Esophagus muscularis mucosa (tissue), 4 donors: Measurements from ENCODE around the gene ZNF445. TPM values are rescaled to one million over a fixed set of nuclear protein-coding genes. Genes with fewer than 3 reads are reported as not detected.
"Not testable (repeated sequence)": the region's sequence is repeated elsewhere in the genome, so short reads cannot be mapped to it uniquely, and the experiment has no call there.

Experiments
- DNase-seq: peaks from one replicate; pipeline ENCODE4 v3.0.0-alpha.2; 2017; ENCODE audit errors: extremely low spot score
- H3K27ac ChIP-seq, 4 donors: fragments of 200-600 bp; sonication (generic); replicated peaks in 1 of 4; 1 replicate in 3 of 4; 2 replicates in 1 of 4; pipeline ENCODE4 v1.5.1; 2016 to 2019; ENCODE audit warnings: mild to moderate bottlenecking in 1 of 4
- H3K27me3 ChIP-seq, 4 donors: fragments of 200-600 bp; sonication (generic); one replicate each; pipeline versions ENCODE4 v1.5.1 to v1.6.0; 2016 to 2019
- H3K36me3 ChIP-seq, 4 donors: fragments of 200-600 bp; sonication (generic); one replicate each; pipeline ENCODE4 v1.5.1; 2016 to 2019
- H3K4me1 ChIP-seq, 4 donors: fragments of 200-600 bp; sonication (generic); one replicate each; pipeline ENCODE4 v1.5.1; 2016 to 2019
- H3K4me3 ChIP-seq, 4 donors: fragments of 200-600 bp; sonication (generic); 1 replicate in 2 of 4; 2 replicates in 2 of 4; pipeline ENCODE4 v1.5.1; 2016 to 2019; ENCODE audit warnings: mild to moderate bottlenecking in 4 of 4, moderate library complexity in 1 of 4
- H3K9me3 ChIP-seq, 4 donors: fragments of 200-600 bp; sonication (generic); 1 replicate in 3 of 4; 2 replicates in 1 of 4; pipeline ENCODE4 v1.5.1; 2016 to 2019
- EP300 ChIP-seq: sonication (generic); formaldehyde crosslinking; IDR thresholded peaks from one replicate; pipeline ENCODE4 v1.6.1; 2017; ENCODE audit warnings: antibody characterized with exemption
- POLR2A ChIP-seq: fragments of 450-650 bp; IDR thresholded peaks from one replicate; pipeline ENCODE4 v1.6.1; 2017; ENCODE audit warnings: antibody characterized with exemption, moderate library complexity, mild to moderate bottlenecking, low read depth
- POLR2AphosphoS5 ChIP-seq, 2 donors: sonication (generic); formaldehyde crosslinking; IDR thresholded peaks; one replicate each; pipeline ENCODE4 v1.6.1; 2017; ENCODE audit warnings: antibody characterized with exemption in 2 of 2
- WGBS: methylation state at CpG from one replicate; pipeline ENCODE4 v1.1.5; 2018; 5-methylcytosine and 5-hydroxymethylcytosine counted together
- intact Hi-C: fragments of 100-400 bp; cut with DNase I; formaldehyde crosslinking; loops from one replicate; pipeline ENCODE4 v1.15.1; 2023
- total RNA-seq, 4 donors: library from RNA; depleted of rRNA; stranded (reverse); fragments of >200 nt; gene quantifications; one replicate each; pipeline versions ENCODE4 v1.1.0 to v1.2.1, GENCODE V29; 2016
- TF ChIP-seq, protein P1 (sequence below), 3 experiments: fragments of 200-600 bp in 2 of 3; fragments of 450-650 bp in 1 of 3; sonication (generic) in 2 of 3; IDR thresholded peaks; one replicate each; pipeline ENCODE4 v1.5.1; 2017 to 2019; ENCODE audit warnings: antibody characterized with exemption in 3 of 3, mild to moderate bottlenecking in 2 of 3, moderate library complexity in 1 of 3

Gene ZNF445
- total RNA-seq, 4 donors from 2014 or later = 6.5 to 11.9 (median 10.1) TPM

- DNase-seq = no peak
- Histone ChIP-seq H3K4me1 (no peaks in the 10 kb centered on the region), H3K4me3 (no peak overlapping the region), H3K27ac (no peak overlapping the region), H3K27me3 (peaks cover 0 to 20% (median 0%) of the 10 kb centered on the region in 4 donors), H3K36me3 (no peaks in the 10 kb centered on the region), H3K9me3 (no peaks in the 10 kb centered on the region)
- WGBS = 86% methylated on average over 13 of the region's 14 CpGs
- TF ChIP-seq POLR2AphosphoS5 (IDR thresholded peaks at IDR 0.05) = no peak
- TF ChIP-seq POLR2A = no peak
- TF ChIP-seq EP300 = no peak
- TF ChIP-seq, protein P1, sequence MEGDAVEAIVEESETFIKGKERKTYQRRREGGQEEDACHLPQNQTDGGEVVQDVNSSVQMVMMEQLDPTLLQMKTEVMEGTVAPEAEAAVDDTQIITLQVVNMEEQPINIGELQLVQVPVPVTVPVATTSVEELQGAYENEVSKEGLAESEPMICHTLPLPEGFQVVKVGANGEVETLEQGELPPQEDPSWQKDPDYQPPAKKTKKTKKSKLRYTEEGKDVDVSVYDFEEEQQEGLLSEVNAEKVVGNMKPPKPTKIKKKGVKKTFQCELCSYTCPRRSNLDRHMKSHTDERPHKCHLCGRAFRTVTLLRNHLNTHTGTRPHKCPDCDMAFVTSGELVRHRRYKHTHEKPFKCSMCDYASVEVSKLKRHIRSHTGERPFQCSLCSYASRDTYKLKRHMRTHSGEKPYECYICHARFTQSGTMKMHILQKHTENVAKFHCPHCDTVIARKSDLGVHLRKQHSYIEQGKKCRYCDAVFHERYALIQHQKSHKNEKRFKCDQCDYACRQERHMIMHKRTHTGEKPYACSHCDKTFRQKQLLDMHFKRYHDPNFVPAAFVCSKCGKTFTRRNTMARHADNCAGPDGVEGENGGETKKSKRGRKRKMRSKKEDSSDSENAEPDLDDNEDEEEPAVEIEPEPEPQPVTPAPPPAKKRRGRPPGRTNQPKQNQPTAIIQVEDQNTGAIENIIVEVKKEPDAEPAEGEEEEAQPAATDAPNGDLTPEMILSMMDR (IDR thresholded peaks at IDR 0.05) = no peak
- intact Hi-C loops = no loop called here
Observed at GRCh38 chr3:44419923-44420650, 57.4 kb downstream of the ZNF445 start.

- Histone ChIP-seq H3K9me3 (no peaks in the 10 kb centered on the region), H3K4me3 (no peak overlapping the region), H3K4me1 (no peaks in the 10 kb centered on the region), H3K36me3 (no peaks in the 10 kb centered on the region), H3K27me3 (peaks cover 0 to 14% (median 0%) of the 10 kb centered on the region in 4 donors), H3K27ac (no peak overlapping the region)
- TF ChIP-seq POLR2AphosphoS5 (IDR thresholded peaks at IDR 0.05) = no peak
- TF ChIP-seq EP300 = no peak
- no peak for TF ChIP-seq POLR2A
- TF ChIP-seq, protein P1 (IDR thresholded peaks at IDR 0.05) = no peak
- no peak for DNase-seq
- 95% methylated on average over 6 of the region's 11 CpGs for WGBS
- intact Hi-C loops = no loop called here
Observed at GRCh38 chr3:44419116-44419922, 58.2 kb downstream of the ZNF445 start.

GRCh38 chr3:44418549-44418948 lies 58.9 kb downstream of the ZNF445 start:
- H3K9me3 ChIP-seq = no peaks in the 10 kb centered on the region
- no peaks in the 10 kb centered on the region for H3K36me3 ChIP-seq
- no peaks in the 10 kb centered on the region for H3K4me1 ChIP-seq
- TF ChIP-seq, protein P1 (IDR thresholded peaks at IDR 0.05) = peak in 1 of 3 experiments; percentile 10
- no peak for TF ChIP-seq POLR2A
- no peak overlapping the region for H3K27ac ChIP-seq
- DNase-seq = no peak
- no peak overlapping the region for H3K4me3 ChIP-seq
- intact Hi-C loops = no loop called here
- peaks cover 0 to 12% (median 0%) of the 10 kb centered on the region in 4 donors for H3K27me3 ChIP-seq
- WGBS = 92% methylated on average over 2 of the region's 2 CpGs

GRCh38 chr3:44418118-44418517 lies 59.4 kb downstream of the ZNF445 start:
- H3K4me3 ChIP-seq, intact Hi-C loops, H3K27ac ChIP-seq, H3K36me3 ChIP-seq, DNase-seq, H3K4me1 ChIP-seq, H3K9me3 ChIP-seq: not testable (repeated sequence)
- peaks cover 0 to 11% (median 0%) of the 10 kb centered on the region in 4 donors for H3K27me3 ChIP-seq
- 92% methylated on average over 4 of the region's 4 CpGs for WGBS
